GM20000 (cell line): ENCODE measurements around the gene COX6A1.
"Not testable (repeated sequence)": the region's sequence is repeated elsewhere in the genome, so short reads cannot be mapped to it uniquely, and the experiment has no call there.

ENCODE experiments used
- DNase-seq: peaks from one replicate; pipeline ENCODE4 v3.0.0; 2012; ENCODE audit warnings: low spot score
- CTCF ChIP-seq: IDR thresholded peaks from 2 replicates; pipeline ENCODE4 v1.5.1; 2012; ENCODE audit warnings: mild to moderate bottlenecking, control low read depth; ENCODE audit errors: extremely low read depth, missing control alignments

Gene COX6A1

DNA sequence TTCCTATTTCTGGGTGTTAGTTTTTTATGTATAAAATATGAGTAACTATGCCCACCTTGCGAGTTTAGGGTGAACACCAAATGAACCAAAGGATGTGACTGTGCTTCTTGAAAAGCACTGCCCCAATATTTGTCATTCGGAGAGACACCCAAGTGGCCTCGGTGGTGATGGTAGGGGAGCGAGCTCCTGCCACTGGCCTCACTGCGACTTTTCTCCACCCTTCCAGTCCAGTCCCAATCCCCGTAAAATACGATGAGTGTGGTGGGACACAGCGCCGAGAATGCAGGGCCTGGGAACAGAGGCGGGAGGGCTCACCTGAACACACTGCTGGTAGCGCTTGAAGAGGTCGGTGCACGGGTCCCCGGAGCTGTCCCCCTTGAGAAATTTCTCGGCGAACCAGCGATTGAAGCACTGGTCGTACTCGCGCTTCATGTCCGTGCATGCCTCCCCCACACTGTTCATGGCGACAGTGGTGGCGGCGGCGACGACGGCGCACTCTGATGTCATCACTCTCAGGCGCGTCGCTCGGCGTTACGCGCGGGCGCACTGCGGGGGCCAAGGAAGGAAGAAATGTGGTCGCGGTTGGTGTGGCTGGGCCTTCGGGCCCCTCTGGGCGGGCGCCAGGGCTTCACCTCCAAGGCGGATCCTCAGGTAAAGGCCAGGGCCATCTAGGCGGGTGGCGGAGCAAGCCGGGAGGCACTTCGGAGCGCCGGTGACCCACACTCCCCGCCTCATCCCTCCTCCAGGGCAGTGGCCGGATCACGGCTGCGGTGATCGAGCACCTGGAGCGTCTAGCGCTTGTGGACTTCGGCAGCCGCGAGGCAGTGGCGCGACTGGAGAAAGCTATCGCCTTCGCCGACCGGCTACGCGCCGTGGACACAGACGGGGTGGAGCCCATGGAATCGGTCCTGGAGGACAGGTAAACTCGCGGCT is 8.3 kb downstream of the COX6A1 start, which contains the start of the genes GATC and TRIAP1:
TSS of gene GATC (plus strand) at position 534 of the 933 bp plus-strand sequence. CDS start at position 571, 37 bp downstream.
TSS of gene TRIAP1 (minus strand) at position 474 of the 933 bp plus-strand sequence. CDS start at position 462, 12 bp downstream.
- peak; percentile 81 for DNase-seq
- no peak for TF ChIP-seq CTCF

- not testable (repeated sequence) for DNase-seq
Measured at GRCh38 chr12:120446844-120447178, 8.9 kb downstream of the COX6A1 start.

DNA sequence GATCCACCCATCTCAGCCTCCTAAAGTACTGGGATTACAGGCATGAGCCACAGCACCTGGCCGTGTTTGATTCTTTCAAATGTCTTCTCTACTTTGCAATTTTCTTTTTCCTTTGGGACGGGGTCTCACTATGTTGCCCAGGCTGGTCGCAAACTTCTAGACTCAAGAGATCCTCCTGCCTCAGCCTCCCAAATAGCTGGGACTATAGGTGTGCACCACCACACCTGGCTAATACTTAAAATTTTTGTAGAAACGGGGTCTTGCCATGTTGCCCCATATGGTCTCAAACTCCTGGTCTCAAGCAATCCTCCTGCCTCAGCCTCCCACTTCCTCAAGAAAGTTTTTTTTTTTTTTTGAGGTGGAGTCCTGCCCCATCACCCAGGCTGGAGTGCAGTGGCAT is 10.1 kb downstream of the COX6A1 start:
- TF ChIP-seq CTCF = no peak
- no peak for DNase-seq

DNA sequence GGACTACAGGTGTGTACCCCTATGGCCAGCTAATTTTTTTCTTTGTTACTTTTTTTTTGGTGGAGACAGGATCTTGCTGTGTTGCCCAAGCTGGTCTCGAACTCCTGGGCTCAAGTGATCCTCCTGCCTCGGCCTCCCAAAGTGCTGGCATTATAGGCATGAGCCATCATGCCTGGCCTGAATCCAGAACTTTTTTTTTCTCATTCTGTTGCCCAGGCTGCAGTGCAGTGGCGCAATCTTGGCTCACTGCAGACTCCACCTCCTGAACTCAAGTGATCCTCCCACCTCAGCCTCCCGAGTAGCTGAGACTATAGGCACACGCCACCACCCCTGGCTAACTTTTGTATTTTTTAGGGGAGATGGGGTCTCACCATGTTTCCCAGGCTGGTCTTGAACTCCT is 14.6 kb downstream of the COX6A1 start:
- not testable (repeated sequence) for DNase-seq

DNA sequence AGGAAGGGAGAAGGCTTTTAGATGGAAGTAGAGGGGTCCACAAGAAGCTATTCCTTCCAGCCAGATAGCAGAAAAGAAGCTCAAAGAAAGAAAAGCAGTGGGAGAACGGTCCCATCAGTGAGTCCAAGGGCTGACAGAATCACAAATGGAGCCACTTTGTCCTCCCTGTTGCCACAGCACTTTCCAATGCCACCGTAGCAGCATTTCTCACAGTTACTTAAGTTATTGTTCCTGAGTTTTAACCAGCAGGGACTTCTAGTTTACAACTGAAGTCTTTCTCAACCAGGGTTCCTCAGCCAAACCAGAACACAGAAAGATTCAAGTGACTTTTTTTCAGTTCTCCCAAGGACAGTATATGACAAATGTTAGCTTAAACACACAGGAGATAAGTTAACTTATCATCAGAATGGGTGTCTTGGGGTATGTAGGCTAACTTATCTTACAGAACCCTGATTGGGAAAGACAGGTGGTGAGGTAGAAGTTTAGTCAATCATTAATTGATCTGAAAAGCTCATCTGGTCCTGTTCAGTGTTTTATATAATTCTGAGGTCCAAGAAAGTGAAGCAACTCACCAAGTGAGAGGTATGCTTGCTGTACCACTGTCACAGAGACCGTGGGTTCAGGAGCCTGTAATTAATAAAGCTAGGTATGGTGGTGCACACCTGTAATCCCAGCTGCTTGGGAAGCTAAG is 15.3 kb downstream of the COX6A1 start:
- no peak for DNase-seq
- no peak for TF ChIP-seq CTCF

- DNase-seq = peak; percentile 41
- TF ChIP-seq CTCF = peak; percentile 53
Measured at GRCh38 chr12:120453977-120454376, 16.1 kb downstream of the COX6A1 start.

DNA sequence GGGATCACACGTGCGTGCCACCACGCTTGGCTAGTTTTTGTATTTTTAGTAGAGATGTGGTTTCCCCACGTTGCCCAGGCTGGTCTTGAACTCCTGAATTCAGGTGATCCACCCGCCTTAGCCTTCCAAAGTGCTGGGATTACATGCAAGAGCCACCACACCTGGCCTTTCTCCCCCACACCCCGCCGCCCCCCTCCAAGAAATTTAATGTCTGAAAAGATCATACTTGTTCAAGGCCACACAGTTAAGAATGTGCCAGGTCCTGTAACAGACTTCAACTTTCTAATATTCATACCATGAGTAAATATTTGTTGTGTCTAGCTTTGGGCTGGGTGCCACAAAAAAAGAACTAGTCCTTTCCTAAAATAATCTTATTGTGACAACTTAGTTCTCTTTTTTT is 17.4 kb downstream of the COX6A1 start:
- DNase-seq = no peak
- TF ChIP-seq CTCF = no peak

DNA sequence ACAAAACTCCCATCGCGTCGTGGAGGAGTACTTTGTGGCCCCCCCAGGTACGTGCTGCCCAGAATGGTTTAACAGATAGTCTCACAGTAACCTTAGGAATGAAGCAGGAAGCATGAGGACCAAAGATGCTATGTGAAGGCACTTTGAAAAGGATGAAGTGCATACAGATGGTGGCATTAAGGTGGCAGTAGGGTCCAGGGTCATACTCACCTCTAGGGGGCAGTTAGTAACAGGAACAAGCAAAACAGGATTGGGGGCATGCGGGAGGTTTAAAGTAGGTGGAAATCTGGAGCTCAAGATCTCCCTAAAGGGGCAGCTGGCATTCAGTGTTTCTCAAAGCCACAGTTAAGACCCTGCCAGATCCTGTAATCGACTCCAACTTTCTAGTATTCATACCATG is 19.2 kb downstream of the COX6A1 start:
- DNase-seq = no peak
- no peak for TF ChIP-seq CTCF
